Endothelial cell (in vitro differentiated cells): ENCODE results near the gene ZNF117. TPM values are rescaled to one million over a fixed set of nuclear protein-coding genes. Genes with fewer than 3 reads are reported as not detected.

Experiments
- DNase-seq: peaks from one replicate; pipeline ENCODE4 v3.0.0; 2021; ENCODE audit warnings: low spot score
- H3K27ac Mint-ChIP-seq: one replicate; pipeline ENCODE4 v1.8.0; 2021; ENCODE audit warnings: mixed read lengths, inconsistent platforms; ENCODE audit not compliant: unreplicated experiment
- H3K27me3 Mint-ChIP-seq: one replicate; pipeline ENCODE4 v1.8.0; 2021; ENCODE audit warnings: mild to moderate bottlenecking, moderate library complexity, mixed read lengths, inconsistent platforms; ENCODE audit not compliant: unreplicated experiment
- H3K36me3 Mint-ChIP-seq: one replicate; pipeline ENCODE4 v1.8.0; 2021; ENCODE audit warnings: mild to moderate bottlenecking, low read depth, mixed read lengths, inconsistent platforms; ENCODE audit not compliant: unreplicated experiment
- H3K4me1 Mint-ChIP-seq: one replicate; pipeline ENCODE4 v1.8.0; 2021; ENCODE audit warnings: mild to moderate bottlenecking, mixed read lengths, inconsistent platforms; ENCODE audit not compliant: unreplicated experiment
- H3K4me3 Mint-ChIP-seq: one replicate; pipeline ENCODE4 v1.8.0; 2021; ENCODE audit warnings: mild to moderate bottlenecking, mixed read lengths, inconsistent platforms; ENCODE audit not compliant: unreplicated experiment
- H3K9me3 Mint-ChIP-seq: one replicate; pipeline ENCODE4 v1.8.0; 2021; ENCODE audit warnings: mixed read lengths, inconsistent platforms; ENCODE audit not compliant: unreplicated experiment
- total RNA-seq: library from RNA; stranded (reverse); fragmentation: NEBNext Ultra II Directional; extraction: Animal tissue kit (Norgen Biotek cat#: 25700); gene quantifications from one replicate; pipeline ENCODE4 v1.2.1, GENCODE V29; 2021; ENCODE audit not compliant: unreplicated experiment
- TF ChIP-seq, protein P1 (sequence below): fragments of 200-600 bp; sonication (generic); IDR thresholded peaks from one replicate; pipeline ENCODE4 v1.5.0; 2021; ENCODE audit warnings: antibody characterized with exemption; ENCODE audit not compliant: unreplicated experiment

The ZNF117 gene
- total RNA-seq, 1 donor from 2014 or later: 42.0 TPM

DNA sequence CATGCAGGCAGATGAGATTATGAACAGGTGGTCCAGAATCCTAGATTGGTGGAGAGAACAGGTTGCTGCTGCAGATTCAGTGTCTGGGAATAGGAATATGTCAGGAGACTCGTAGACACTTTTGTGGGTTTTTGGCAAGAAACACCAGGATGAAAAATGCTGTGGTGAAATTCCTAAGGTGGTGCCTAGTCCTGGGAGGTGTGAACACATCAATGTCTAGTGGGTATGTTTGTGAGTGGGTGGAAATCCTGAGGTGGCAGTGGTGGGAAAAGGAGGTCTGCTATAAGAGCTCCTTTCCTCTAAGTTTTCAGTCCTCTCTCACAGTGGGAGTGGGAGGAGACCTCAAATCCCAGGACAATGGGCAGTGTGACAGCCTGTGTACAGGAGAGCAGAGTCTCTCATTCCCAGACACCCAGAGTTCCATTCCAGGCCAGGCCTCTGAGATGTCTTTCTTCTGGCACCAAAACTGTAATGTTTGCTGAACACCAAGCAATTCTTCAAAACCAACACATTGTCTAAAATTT is 10.5 kb upstream of the ZNF117 start:
- Mint-ChIP-seq H3K27ac (peak overlapping the region; percentile 42), H3K9me3 (peaks cover 35% of the 10 kb centered on the region), H3K4me3 (peak overlapping the region; percentile 71), H3K36me3 (peaks cover 60% of the 10 kb centered on the region), H3K27me3 (peaks cover 15% of the 10 kb centered on the region), H3K4me1 (peaks cover 19% of the 10 kb centered on the region)
- no peak for DNase-seq
- TF ChIP-seq, protein P1, sequence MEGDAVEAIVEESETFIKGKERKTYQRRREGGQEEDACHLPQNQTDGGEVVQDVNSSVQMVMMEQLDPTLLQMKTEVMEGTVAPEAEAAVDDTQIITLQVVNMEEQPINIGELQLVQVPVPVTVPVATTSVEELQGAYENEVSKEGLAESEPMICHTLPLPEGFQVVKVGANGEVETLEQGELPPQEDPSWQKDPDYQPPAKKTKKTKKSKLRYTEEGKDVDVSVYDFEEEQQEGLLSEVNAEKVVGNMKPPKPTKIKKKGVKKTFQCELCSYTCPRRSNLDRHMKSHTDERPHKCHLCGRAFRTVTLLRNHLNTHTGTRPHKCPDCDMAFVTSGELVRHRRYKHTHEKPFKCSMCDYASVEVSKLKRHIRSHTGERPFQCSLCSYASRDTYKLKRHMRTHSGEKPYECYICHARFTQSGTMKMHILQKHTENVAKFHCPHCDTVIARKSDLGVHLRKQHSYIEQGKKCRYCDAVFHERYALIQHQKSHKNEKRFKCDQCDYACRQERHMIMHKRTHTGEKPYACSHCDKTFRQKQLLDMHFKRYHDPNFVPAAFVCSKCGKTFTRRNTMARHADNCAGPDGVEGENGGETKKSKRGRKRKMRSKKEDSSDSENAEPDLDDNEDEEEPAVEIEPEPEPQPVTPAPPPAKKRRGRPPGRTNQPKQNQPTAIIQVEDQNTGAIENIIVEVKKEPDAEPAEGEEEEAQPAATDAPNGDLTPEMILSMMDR: no peak

DNA sequence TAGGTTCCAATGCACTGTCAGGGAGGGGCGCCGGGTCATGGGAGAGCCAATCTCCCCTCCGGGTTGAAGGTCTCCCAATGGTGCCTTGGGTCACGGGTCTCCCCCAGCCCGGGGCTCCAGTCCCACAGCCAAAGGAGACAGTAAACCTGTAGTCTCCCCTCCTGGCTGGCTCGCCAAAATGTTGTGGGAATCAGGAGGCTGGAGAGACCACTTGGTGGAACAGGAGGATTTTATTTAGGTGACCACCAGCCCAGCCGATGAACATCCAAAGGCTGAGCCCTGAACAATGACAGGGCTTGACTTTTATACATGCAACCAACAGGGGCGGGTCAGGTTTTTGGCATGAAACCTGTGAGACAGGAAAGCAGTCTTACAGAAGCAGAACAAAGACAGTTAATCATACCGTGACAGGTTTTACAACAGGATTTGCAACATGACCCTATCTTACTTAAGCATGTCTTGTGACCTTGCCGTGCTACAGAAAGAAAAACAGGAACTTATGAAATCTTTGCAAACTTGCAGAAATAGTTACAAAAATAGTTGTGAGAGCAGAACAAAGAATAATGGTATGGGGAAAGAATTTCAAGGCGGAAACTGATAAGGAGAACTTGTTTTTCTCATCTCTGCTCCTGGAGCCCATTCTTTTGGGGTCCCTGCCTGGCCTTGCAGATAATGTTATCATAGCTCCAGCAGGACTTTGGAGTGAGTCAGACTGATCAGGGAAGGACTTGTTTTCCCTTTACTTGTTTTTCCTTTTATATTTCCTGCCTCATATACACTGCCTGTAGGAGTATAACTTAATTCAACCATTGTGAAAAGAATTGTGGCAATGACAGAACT is 8.5 kb upstream of the ZNF117 start:
- Mint-ChIP-seq H3K4me1 (peaks cover 11% of the 10 kb centered on the region), H3K4me3 (peak overlapping the region; percentile 86), H3K27ac (peak overlapping the region; percentile 71), H3K36me3 (peaks cover 68% of the 10 kb centered on the region), H3K27me3 (peaks cover 12% of the 10 kb centered on the region), H3K9me3 (peaks cover 40% of the 10 kb centered on the region)
- TF ChIP-seq, protein P1: no peak
- DNase-seq: peak; percentile 16

DNA sequence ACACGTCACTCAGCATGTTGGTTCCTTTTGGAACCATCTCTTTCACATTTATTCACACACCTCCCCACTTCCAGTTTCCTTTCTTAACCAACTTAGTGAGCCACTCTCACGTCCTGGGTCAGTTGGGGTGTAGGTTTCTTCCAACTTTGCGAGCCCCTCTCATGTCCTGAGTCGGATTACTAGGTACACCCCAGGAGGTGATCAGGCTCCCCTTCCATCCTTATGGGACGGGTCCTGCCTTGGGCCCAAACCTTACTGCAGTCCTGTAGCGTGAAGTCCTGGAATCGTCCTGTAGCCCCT is 8.0 kb upstream of the ZNF117 start:
- TF ChIP-seq, protein P1: no peak
- H3K9me3 Mint-ChIP-seq: peaks cover 46% of the 10 kb centered on the region
- H3K4me3 Mint-ChIP-seq: peak overlapping the region; percentile 86
- peak overlapping the region; percentile 71 for H3K27ac Mint-ChIP-seq
- peaks cover 11% of the 10 kb centered on the region for H3K4me1 Mint-ChIP-seq
- peaks cover 74% of the 10 kb centered on the region for H3K36me3 Mint-ChIP-seq
- peaks cover 12% of the 10 kb centered on the region for H3K27me3 Mint-ChIP-seq
- DNase-seq: no peak

DNA sequence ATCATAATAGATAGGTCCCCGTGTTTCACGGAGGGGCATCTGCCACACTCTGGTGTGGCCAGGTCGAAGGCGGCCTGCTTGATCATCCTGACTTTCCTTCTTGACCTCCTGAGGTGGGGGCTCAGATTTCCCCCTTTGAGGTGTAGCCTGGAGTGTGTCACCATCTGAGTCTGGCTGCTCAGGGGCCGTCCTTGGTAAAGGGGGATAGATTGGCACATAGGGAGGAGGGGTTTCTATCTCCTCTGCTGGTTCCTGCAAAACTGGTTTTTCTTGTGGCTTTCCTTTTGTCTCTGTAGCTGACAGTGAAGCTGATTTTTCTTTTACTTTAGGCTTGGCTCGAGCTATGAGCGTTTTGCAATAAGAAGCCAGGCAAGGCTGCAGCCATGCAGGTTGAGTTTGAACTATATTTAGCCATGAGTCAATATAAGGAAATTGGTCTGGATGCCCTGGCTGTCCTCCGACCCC is 7.1 kb upstream of the ZNF117 start:
- peaks cover 82% of the 10 kb centered on the region for H3K36me3 Mint-ChIP-seq
- TF ChIP-seq, protein P1: no peak
- peak overlapping the region; percentile 86 for H3K4me3 Mint-ChIP-seq
- no peak for DNase-seq
- H3K27me3 Mint-ChIP-seq: peaks cover 12% of the 10 kb centered on the region
- H3K27ac Mint-ChIP-seq: no peak overlapping the region
- H3K4me1 Mint-ChIP-seq: peaks cover 11% of the 10 kb centered on the region
- H3K9me3 Mint-ChIP-seq: peaks cover 46% of the 10 kb centered on the region

DNA sequence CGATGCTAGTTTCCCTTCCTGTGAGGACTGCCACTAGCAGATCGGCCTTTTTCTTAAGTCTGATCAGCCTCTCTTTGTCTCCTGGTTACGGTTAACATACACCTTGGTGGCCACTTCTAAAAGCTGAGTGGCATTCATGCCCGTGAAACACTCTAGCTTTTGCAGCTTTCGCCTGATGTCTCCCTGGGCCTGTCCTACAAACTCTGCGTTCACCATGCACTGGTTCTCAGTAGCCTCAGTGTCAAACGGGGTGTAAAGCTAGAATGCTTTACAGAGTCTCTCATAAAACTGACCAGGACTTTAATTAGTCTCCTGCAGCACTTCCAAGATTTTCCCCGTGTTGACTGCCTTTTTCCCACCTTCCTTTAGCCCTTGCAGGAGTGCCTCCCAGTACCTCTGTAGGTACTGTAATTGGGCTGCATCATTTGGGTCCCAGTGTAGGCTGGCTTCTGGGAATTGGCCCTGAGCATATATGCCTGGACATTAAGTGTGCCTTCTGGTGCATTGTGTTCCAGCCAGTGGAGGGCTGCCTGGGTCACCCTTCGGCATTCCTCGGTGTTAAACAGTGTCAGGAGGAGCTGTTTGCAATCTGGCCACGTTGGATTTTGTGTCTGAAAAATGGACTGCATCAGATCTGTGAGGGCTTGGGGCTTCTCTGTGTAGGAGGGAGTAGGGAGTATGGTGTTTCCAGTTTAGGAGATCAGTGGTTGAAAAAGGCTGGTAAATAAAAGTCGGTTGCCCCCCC is 6.5 kb upstream of the ZNF117 start:
- H3K27ac Mint-ChIP-seq: peak overlapping the region; percentile 62

More for the DNA sequence above, 6.5 kb upstream of the ZNF117 start:
- Mint-ChIP-seq H3K4me1 (peaks cover 11% of the 10 kb centered on the region), H3K36me3 (peaks cover 83% of the 10 kb centered on the region), H3K4me3 (peak overlapping the region; percentile 79), H3K9me3 (peaks cover 52% of the 10 kb centered on the region), H3K27me3 (peaks cover 12% of the 10 kb centered on the region)
- no peak for DNase-seq
- TF ChIP-seq, protein P1: no peak
